HepG2 (cell line): Measurements from ENCODE around the gene CDC42EP5. TPM values are rescaled to one million over a fixed set of nuclear protein-coding genes. Genes with fewer than 3 reads are reported as not detected.
A peak's percentile ranks its signal among the peaks of the same experiment; 100 is the strongest.

Experiments used
- ARID4A ChIP-seq: sonication (generic); formaldehyde crosslinking; IDR thresholded peaks from 2 replicates; pipeline ENCODE4 v1.5.0; 2020; ENCODE audit warnings: mild to moderate bottlenecking, missing genetic modification reagents, borderline replicate concordance
- ATAD3A ChIP-seq: sonication (generic); formaldehyde crosslinking; IDR thresholded peaks from 2 replicates; pipeline ENCODE4 v1.4.0; 2020; ENCODE audit warnings: missing genetic modification reagents
- CEBPG ChIP-seq: IDR thresholded peaks from 2 replicates; pipeline ENCODE4 v1.6.1; 2016
- CTCF ChIP-seq: sonication (generic); formaldehyde crosslinking; IDR thresholded peaks from 2 replicates; pipeline ENCODE4 v1.5.0; 2020; ENCODE audit warnings: mild to moderate bottlenecking, missing genetic modification reagents, moderate library complexity
- ELF1 ChIP-seq: sonication (generic); formaldehyde crosslinking; IDR thresholded peaks from 2 replicates; pipeline ENCODE4 v1.4.0; 2020; ENCODE audit warnings: missing genetic modification reagents
- NKX3-1 ChIP-seq: sonication (generic); formaldehyde crosslinking; IDR thresholded peaks from 2 replicates; pipeline ENCODE4 v1.5.0; 2020; ENCODE audit warnings: missing genetic modification reagents
- RAD51 ChIP-seq: fragments of 450-650 bp; IDR thresholded peaks from 2 replicates; pipeline ENCODE4 v1.6.1; 2016; ENCODE audit warnings: borderline replicate concordance
- REL ChIP-seq: sonication (generic); formaldehyde crosslinking; conservative IDR thresholded peaks from 2 replicates; pipeline ENCODE4 v1.8.0; 2022; ENCODE audit warnings: mild to moderate bottlenecking, missing genetic modification reagents, moderate library complexity
- SETDB1 ChIP-seq: sonication (generic); formaldehyde crosslinking; IDR thresholded peaks from 2 replicates; pipeline ENCODE4 v1.5.1; 2020; ENCODE audit warnings: missing genetic modification reagents, mild to moderate bottlenecking, borderline replicate concordance
- SMARCC2 ChIP-seq: fragments of 450-650 bp; IDR thresholded peaks from 2 replicates; pipeline ENCODE4 v1.6.1; 2017; ENCODE audit warnings: antibody characterized with exemption, mild to moderate bottlenecking
- SNAPC2 ChIP-seq: sonication (generic); formaldehyde crosslinking; IDR thresholded peaks from 2 replicates; pipeline ENCODE4 v1.8.1; 2022; ENCODE audit warnings: mild to moderate bottlenecking, missing genetic modification reagents
- TEAD2 ChIP-seq: sonication (generic); formaldehyde crosslinking; IDR thresholded peaks from 2 replicates; pipeline ENCODE4 v1.9.0; 2021; ENCODE audit warnings: missing genetic modification reagents
- THAP11 ChIP-seq: IDR thresholded peaks from 2 replicates; pipeline ENCODE4 v1.6.1; 2016; ENCODE audit warnings: missing biosample characterization, missing genetic modification reagents
- TMF1 ChIP-seq: sonication (generic); formaldehyde crosslinking; IDR thresholded peaks from 2 replicates; pipeline ENCODE4 v1.8.1; 2022; ENCODE audit warnings: low read depth, missing genetic modification reagents
- TP53 ChIP-seq: sonication (generic); formaldehyde crosslinking; conservative IDR thresholded peaks from 2 replicates; pipeline ENCODE4 v1.4.0; 2020; ENCODE audit warnings: missing genetic modification reagents
- TRIM24 ChIP-seq: sonication (generic); formaldehyde crosslinking; IDR thresholded peaks from 2 replicates; pipeline ENCODE4 v1.8.0; 2022; ENCODE audit warnings: mild to moderate bottlenecking, missing genetic modification reagents
- ZNF160 ChIP-seq: sonication (generic); formaldehyde crosslinking; IDR thresholded peaks from 2 replicates; pipeline ENCODE4 v1.8.0; 2022; ENCODE audit warnings: mild to moderate bottlenecking, inconsistent platforms, missing genetic modification reagents
- ZNF274 ChIP-seq: sonication (generic); formaldehyde crosslinking; IDR thresholded peaks from 2 replicates; pipeline ENCODE4 v1.5.1; 2020; ENCODE audit warnings: mild to moderate bottlenecking, missing genetic modification reagents
- ZNF30 ChIP-seq: sonication (generic); formaldehyde crosslinking; IDR thresholded peaks from 2 replicates; pipeline ENCODE4 v1.5.0; 2020; ENCODE audit warnings: mild to moderate bottlenecking, missing genetic modification reagents
- ZNF558 ChIP-seq: sonication (generic); formaldehyde crosslinking; IDR thresholded peaks from 2 replicates; pipeline ENCODE4 v1.9.0; 2022; ENCODE audit warnings: mild to moderate bottlenecking, missing genetic modification reagents, borderline replicate concordance
- ZNF569 ChIP-seq: sonication (generic); formaldehyde crosslinking; IDR thresholded peaks from 2 replicates; pipeline ENCODE4 v1.5.0; 2020; ENCODE audit warnings: mild to moderate bottlenecking, missing genetic modification reagents, moderate library complexity, borderline replicate concordance
- ZNF75D ChIP-seq: sonication (generic); formaldehyde crosslinking; IDR thresholded peaks from 2 replicates; pipeline ENCODE4 v1.8.1; 2023; ENCODE audit warnings: missing genetic modification reagents, mild to moderate bottlenecking, borderline replicate concordance
- polyA plus RNA-seq, 8 experiments: library from polyadenylated mRNA; depleted of rRNA in 3 of 8; stranded (reverse) in 7 of 8; unstranded in 1 of 8; fragments of >200 nt; fragmentation: Illumina TruSeq in 4 of 8; extraction: Trizol in 4 of 8; gene quantifications; 2 replicates each; pipeline versions ENCODE4 v1.2.1 to v1.2.3, GENCODE V29; 2011 to 2016; ENCODE audit warnings: low read depth in 4 of 8, missing spikeins in 1 of 8, mixed read lengths in 1 of 8; ENCODE audit not compliant: insufficient read depth in 1 of 8
- total RNA-seq, 5 experiments: library from RNA; depleted of rRNA; stranded (reverse); fragments of >200 nt; fragmentation: Illumina TruSeq; extraction: Trizol; gene quantifications; 2 replicates each; pipeline ENCODE4 v1.2.3, GENCODE V29; 2016; ENCODE audit warnings: low read depth in 1 of 5
- TF ChIP-seq, protein P1 (sequence below): sonication (generic); formaldehyde crosslinking; IDR thresholded peaks from 2 replicates; pipeline ENCODE4 v1.8.1; 2022; ENCODE audit warnings: low read depth, mild to moderate bottlenecking, missing genetic modification reagents

The CDC42EP5 gene
- total and polyA plus RNA-seq, 2 of the 13 experiments (the other 11 are each of a cell fraction or from before 2014, with no cell fraction given) = 0.41 to 1.6 TPM

- TF ChIP-seq ZNF160 (CRISPR knock-in tag) = peak; percentile 28; the same call in 1 of the 2 replicates
- TF ChIP-seq ZNF558 (CRISPR knock-in tag) = peak; percentile 45; the same call in 1 of the 2 replicates
- TF ChIP-seq SMARCC2 = no peak
- peak; percentile 8; the same call in 1 of the 2 replicates for TF ChIP-seq ARID4A (CRISPR knock-in tag)
- TF ChIP-seq TRIM24 (CRISPR knock-in tag) = no peak
- 0 out of 2 replicates have a peak, but pooled peaks have one; percentile 37 for TF ChIP-seq ELF1
- TF ChIP-seq NKX3-1 (CRISPR knock-in tag) = no peak
- TF ChIP-seq TP53 = no peak
- 0 out of 2 replicates have a peak, but pooled peaks have one; percentile 11 for TF ChIP-seq SNAPC2 (CRISPR knock-in tag)
- TF ChIP-seq RAD51 = no peak
- TF ChIP-seq SETDB1 (CRISPR knock-in tag) = no peak
- no peak for TF ChIP-seq TEAD2 (CRISPR knock-in tag)
- TF ChIP-seq ZNF569 (CRISPR knock-in tag) = no peak
- TF ChIP-seq ATAD3A (CRISPR knock-in tag) = no peak
- no peak for TF ChIP-seq ZNF30 (CRISPR knock-in tag)
- no peak for TF ChIP-seq REL (CRISPR knock-in tag)
- TF ChIP-seq TMF1 (CRISPR knock-in tag) = no peak; the same call in 1 of the 2 replicates
- no peak for TF ChIP-seq CEBPG (CRISPR knock-in tag)
- no peak for TF ChIP-seq THAP11 (CRISPR knock-in tag)
- TF ChIP-seq ZNF75D (CRISPR knock-in tag) = no peak
- TF ChIP-seq CTCF (CRISPR knock-in tag) = no peak
- peak; percentile 60 for TF ChIP-seq ZNF274 (CRISPR knock-in tag)
- TF ChIP-seq, protein P1, sequence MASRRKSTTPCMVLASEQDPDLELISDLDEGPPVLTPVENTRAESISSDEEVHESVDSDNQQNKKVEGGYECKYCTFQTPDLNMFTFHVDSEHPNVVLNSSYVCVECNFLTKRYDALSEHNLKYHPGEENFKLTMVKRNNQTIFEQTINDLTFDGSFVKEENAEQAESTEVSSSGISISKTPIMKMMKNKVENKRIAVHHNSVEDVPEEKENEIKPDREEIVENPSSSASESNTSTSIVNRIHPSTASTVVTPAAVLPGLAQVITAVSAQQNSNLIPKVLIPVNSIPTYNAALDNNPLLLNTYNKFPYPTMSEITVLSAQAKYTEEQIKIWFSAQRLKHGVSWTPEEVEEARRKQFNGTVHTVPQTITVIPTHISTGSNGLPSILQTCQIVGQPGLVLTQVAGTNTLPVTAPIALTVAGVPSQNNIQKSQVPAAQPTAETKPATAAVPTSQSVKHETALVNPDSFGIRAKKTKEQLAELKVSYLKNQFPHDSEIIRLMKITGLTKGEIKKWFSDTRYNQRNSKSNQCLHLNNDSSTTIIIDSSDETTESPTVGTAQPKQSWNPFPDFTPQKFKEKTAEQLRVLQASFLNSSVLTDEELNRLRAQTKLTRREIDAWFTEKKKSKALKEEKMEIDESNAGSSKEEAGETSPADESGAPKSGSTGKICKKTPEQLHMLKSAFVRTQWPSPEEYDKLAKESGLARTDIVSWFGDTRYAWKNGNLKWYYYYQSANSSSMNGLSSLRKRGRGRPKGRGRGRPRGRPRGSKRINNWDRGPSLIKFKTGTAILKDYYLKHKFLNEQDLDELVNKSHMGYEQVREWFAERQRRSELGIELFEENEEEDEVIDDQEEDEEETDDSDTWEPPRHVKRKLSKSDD = no peak
Observed at GRCh38 chr19:54448040-54448773, 24.9 kb downstream of the CDC42EP5 start (continued).
